GM13976 (cell line): Measurements from ENCODE around the gene MAPK8IP3.

ENCODE experiments used
- DNase-seq: peaks from one replicate; pipeline ENCODE4 v3.0.0; 2012; ENCODE audit warnings: low spot score
- CTCF ChIP-seq: IDR thresholded peaks from 2 replicates; pipeline ENCODE4 v1.5.1; 2012; ENCODE audit warnings: borderline replicate concordance, mild to moderate bottlenecking; ENCODE audit not compliant: insufficient read depth; ENCODE audit errors: extremely low read depth, missing control alignments, control extremely low read depth
- in situ Hi-C: fragments of 300-500 bp; cut with MboI; formaldehyde crosslinking; loops from one replicate; pipeline ENCODE4 v1.12.0; 2022; ENCODE audit warnings: low sequenced_read_pairs, mixed read lengths, inconsistent platforms; ENCODE audit not compliant: unreplicated experiment

The MAPK8IP3 gene

GRCh38 chr16:1786242-1787055, 80.5 kb downstream of the MAPK8IP3 start:
- peak; percentile 15 for TF ChIP-seq CTCF
- DNase-seq, result no peak
- in situ Hi-C loops, result no loop called here

- in situ Hi-C loops, result no loop called here
- DNase-seq, result no peak
- no peak for TF ChIP-seq CTCF
Observed at GRCh38 chr16:1787056-1787321, 81.0 kb downstream of the MAPK8IP3 start.

GRCh38 chr16:1787322-1788094, 81.5 kb downstream of the MAPK8IP3 start:
- TF ChIP-seq CTCF, result no peak

GRCh38 chr16:1788095-1788707, 82.2 kb downstream of the MAPK8IP3 start:
- TF ChIP-seq CTCF, result no peak
- DNase-seq, result no peak
- in situ Hi-C loops, result no loop called here

More at GRCh38 chr16:1787322-1788094, 81.5 kb downstream of the MAPK8IP3 start:
- in situ Hi-C loops, result no loop called here
- DNase-seq, result no peak

GRCh38 chr16:1788708-1789100, 82.7 kb downstream of the MAPK8IP3 start:
- no peak for DNase-seq
- in situ Hi-C loops, result no loop called here
- no peak for TF ChIP-seq CTCF

- DNase-seq, result no peak
- TF ChIP-seq CTCF, result no peak
- in situ Hi-C loops, result no loop called here
Observed at GRCh38 chr16:1789643-1790045, 83.6 kb downstream of the MAPK8IP3 start.
